Lower leg skin (tissue), 3 donors: ENCODE data around the gene SIRPA.

Experiments
- POLR2A ChIP-seq, 2 donors: fragments of 450-650 bp; IDR thresholded peaks; one replicate each; pipeline ENCODE4 v1.6.1; 2016 to 2017; ENCODE audit warnings: antibody characterized with exemption in 2 of 2, mild to moderate bottlenecking in 1 of 2, moderate library complexity in 1 of 2
- TF ChIP-seq, protein P1 (sequence below), 3 donors: fragments of 450-650 bp; IDR thresholded peaks; one replicate each; pipeline ENCODE4 v1.5.1; 2016; ENCODE audit warnings: antibody characterized with exemption in 3 of 3, mild to moderate bottlenecking in 3 of 3, moderate library complexity in 2 of 3

DNA sequence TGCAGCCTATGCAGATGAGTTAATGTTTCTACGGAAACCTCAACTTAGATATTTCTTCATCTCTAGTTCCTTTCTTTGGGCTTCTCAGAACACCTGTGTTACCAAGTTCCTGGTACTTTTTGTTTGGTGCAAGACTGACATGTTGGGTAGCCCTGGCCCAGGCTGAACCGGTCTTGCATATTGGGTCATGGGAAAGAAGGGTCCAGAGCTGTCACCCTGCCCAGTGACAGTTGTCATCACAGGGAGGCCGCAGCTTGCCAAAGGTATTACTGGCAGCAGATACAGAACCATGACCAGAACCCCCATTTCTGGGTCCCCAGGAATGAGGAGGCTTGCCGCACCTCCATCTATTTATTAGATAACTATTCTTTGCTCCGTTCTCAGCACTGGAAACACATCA is 58.4 kb downstream of the SIRPA start:
- TF ChIP-seq, protein P1, sequence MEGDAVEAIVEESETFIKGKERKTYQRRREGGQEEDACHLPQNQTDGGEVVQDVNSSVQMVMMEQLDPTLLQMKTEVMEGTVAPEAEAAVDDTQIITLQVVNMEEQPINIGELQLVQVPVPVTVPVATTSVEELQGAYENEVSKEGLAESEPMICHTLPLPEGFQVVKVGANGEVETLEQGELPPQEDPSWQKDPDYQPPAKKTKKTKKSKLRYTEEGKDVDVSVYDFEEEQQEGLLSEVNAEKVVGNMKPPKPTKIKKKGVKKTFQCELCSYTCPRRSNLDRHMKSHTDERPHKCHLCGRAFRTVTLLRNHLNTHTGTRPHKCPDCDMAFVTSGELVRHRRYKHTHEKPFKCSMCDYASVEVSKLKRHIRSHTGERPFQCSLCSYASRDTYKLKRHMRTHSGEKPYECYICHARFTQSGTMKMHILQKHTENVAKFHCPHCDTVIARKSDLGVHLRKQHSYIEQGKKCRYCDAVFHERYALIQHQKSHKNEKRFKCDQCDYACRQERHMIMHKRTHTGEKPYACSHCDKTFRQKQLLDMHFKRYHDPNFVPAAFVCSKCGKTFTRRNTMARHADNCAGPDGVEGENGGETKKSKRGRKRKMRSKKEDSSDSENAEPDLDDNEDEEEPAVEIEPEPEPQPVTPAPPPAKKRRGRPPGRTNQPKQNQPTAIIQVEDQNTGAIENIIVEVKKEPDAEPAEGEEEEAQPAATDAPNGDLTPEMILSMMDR (IDR thresholded peaks at IDR 0.05) = no peak
- TF ChIP-seq POLR2A (IDR thresholded peaks at IDR 0.05) = no peak
